ENCODE data around the gene RPS15. TPM values are rescaled to one million over a fixed set of nuclear protein-coding genes. Genes with fewer than 3 reads are reported as not detected.

Gene RPS15
- total RNA-seq, 1 donor from 2014 or later, result 1,045 TPM

DNA sequence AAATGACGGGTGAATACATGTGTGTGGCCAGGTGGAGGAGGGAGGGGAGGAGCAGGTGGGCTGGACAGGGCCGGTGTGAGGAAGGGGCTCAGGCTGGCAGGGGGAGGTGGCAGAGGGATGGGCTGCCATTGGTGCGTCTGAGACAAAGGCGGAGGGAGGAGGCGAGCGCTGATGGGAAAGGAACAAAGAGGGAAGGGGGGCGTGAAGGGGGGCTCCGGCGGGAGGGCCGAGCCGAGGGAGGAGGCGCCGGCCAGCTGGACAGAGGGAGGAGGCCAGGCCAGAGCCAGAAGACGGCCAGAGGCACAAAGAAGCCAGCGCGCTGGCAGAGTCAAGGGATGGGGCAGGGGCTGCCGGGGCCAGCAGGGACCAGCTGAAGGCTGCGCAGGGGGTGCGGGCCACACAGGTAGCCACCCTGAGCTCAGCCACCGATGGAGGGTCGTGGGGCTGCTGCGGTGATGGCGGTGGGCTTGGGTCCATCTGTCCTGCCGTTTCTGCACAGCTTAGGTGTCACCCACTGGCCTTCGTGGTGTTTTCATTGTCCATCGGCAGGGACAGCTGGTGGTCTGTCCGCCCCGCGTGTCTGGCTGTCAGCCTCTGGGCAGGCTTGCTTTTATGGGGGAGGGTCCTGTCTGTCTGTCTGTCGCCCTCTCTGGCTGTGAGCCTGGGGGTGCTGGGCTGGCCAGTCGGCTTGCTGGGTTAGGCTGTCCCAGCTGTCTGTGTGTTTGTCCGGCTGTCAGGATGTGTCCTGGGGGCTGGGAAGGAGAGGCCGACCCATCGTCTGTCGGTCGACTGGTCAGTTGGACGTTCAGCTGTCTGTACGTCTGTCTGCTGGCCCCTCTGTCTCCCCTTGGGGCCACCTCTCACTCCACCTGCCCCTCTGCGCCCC is 14.0 kb downstream of the RPS15 start:
- Histone ChIP-seq H3K9me3 (ENCODE audit: insufficient read depth, low read depth, low read length) (no peaks in the 10 kb centered on the region), H3K27ac (ENCODE audit: low read depth, low read length) (no peak overlapping the region), H3K4me3 (ENCODE audit: insufficient read depth, low read depth, low read length) (no peak overlapping the region), H3K36me3 (ENCODE audit: insufficient read depth, low read length) (no peaks in the 10 kb centered on the region), H4K20me1 (ENCODE audit: insufficient read depth, low read length) (peaks cover 40% of the 10 kb centered on the region), H3K79me2 (ENCODE audit: insufficient read depth, low read length) (no peaks in the 10 kb centered on the region), H3K27me3 (ENCODE audit: insufficient read depth, low read length) (peaks cover 41% of the 10 kb centered on the region), H3K9ac (ENCODE audit: low read length) (no peak overlapping the region), H2AFZ (ENCODE audit: low read depth, low read length) (no peak overlapping the region), H3K4me1 (ENCODE audit: insufficient read depth, low read length) (no peaks in the 10 kb centered on the region), H3K4me2 (ENCODE audit: low read length) (no peak overlapping the region)
- Mint-ChIP-seq H3K9me3 (ENCODE audit: unreplicated experiment) (no peaks in the 10 kb centered on the region), H3K4me3 (ENCODE audit: unreplicated experiment) (no peak overlapping the region), H3K27ac (ENCODE audit: unreplicated experiment) (no peak overlapping the region), H3K4me1 (ENCODE audit: low read depth, unreplicated experiment) (no peaks in the 10 kb centered on the region), H3K27me3 (ENCODE audit: low read depth, unreplicated experiment) (peaks cover 37% of the 10 kb centered on the region), H3K36me3 (ENCODE audit: low read depth, unreplicated experiment) (peaks cover 8% of the 10 kb centered on the region)
- TF ChIP-seq EZH2 (IDR thresholded peaks at IDR 0.05; ENCODE audit: insufficient read depth, low read length), result peak; percentile 67
- TF ChIP-seq, protein P1, sequence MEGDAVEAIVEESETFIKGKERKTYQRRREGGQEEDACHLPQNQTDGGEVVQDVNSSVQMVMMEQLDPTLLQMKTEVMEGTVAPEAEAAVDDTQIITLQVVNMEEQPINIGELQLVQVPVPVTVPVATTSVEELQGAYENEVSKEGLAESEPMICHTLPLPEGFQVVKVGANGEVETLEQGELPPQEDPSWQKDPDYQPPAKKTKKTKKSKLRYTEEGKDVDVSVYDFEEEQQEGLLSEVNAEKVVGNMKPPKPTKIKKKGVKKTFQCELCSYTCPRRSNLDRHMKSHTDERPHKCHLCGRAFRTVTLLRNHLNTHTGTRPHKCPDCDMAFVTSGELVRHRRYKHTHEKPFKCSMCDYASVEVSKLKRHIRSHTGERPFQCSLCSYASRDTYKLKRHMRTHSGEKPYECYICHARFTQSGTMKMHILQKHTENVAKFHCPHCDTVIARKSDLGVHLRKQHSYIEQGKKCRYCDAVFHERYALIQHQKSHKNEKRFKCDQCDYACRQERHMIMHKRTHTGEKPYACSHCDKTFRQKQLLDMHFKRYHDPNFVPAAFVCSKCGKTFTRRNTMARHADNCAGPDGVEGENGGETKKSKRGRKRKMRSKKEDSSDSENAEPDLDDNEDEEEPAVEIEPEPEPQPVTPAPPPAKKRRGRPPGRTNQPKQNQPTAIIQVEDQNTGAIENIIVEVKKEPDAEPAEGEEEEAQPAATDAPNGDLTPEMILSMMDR (IDR thresholded peaks at IDR 0.05; ENCODE audit: insufficient read depth, low read depth, low read length), result no peak
- FAIRE-seq, result no peak
- no peak for DNase-seq (ENCODE audit: low read depth)

DNA sequence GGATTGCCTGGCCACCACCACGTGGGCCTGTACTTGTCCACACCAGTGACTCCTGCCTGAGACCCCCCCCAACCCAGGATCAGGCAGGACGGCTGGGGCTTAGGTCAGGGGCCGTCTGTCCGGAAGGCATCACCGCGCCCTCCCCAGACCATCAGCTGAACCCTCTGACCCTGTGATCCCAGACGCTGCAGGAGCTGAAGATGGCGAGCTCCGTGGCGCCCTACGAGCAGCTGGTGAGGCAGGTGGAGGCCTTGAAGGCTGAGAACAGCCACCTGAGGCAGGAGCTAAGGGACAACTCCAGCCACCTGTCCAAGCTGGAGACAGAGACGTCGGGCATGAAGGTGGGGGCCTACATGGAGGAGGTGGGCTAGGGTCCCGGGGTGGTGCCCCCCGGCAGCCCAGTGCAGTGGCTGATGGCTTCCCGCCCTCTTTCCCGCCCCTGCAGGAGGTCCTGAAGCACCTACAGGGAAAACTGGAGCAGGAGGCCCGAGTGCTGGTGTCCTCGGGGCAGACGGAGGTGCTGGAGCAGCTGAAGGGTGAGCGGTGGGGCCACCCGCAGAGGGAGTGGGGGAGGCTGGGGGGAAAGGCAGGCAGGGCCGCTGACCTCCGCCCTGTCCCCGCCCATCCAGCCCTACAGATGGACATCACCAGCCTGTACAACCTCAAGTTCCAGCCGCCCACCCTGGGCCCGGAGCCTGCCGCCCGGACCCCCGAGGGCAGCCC is 14.8 kb downstream of the RPS15 start:
- Histone ChIP-seq H3K4me2 (ENCODE audit: low read length) (no peak overlapping the region), H4K20me1 (ENCODE audit: insufficient read depth, low read length) (peaks cover 32% of the 10 kb centered on the region), H3K4me3 (ENCODE audit: insufficient read depth, low read depth, low read length) (no peak overlapping the region), H3K27me3 (ENCODE audit: insufficient read depth, low read length) (peaks cover 39% of the 10 kb centered on the region), H2AFZ (ENCODE audit: low read depth, low read length) (no peak overlapping the region), H3K36me3 (ENCODE audit: insufficient read depth, low read length) (no peaks in the 10 kb centered on the region), H3K27ac (ENCODE audit: low read depth, low read length) (no peak overlapping the region), H3K79me2 (ENCODE audit: insufficient read depth, low read length) (no peaks in the 10 kb centered on the region), H3K9ac (ENCODE audit: low read length) (no peak overlapping the region), H3K4me1 (ENCODE audit: insufficient read depth, low read length) (no peaks in the 10 kb centered on the region), H3K9me3 (ENCODE audit: insufficient read depth, low read depth, low read length) (no peaks in the 10 kb centered on the region)
- Mint-ChIP-seq H3K4me1 (ENCODE audit: low read depth, unreplicated experiment) (no peaks in the 10 kb centered on the region), H3K27ac (ENCODE audit: unreplicated experiment) (no peak overlapping the region), H3K36me3 (ENCODE audit: low read depth, unreplicated experiment) (peaks cover 7% of the 10 kb centered on the region), H3K27me3 (ENCODE audit: low read depth, unreplicated experiment) (peaks cover 31% of the 10 kb centered on the region), H3K4me3 (ENCODE audit: unreplicated experiment) (no peak overlapping the region), H3K9me3 (ENCODE audit: unreplicated experiment) (no peaks in the 10 kb centered on the region)
- no peak for TF ChIP-seq EZH2 (IDR thresholded peaks at IDR 0.05; ENCODE audit: insufficient read depth, low read length)
- TF ChIP-seq, protein P1 (IDR thresholded peaks at IDR 0.05; ENCODE audit: insufficient read depth, low read depth, low read length), result no peak
- DNase-seq (ENCODE audit: low read depth), result no peak
- FAIRE-seq, result no peak
